ENCODE measurements around the gene AFG1L.
A peak's percentile ranks its signal among the peaks of the same experiment; 100 is the strongest.
"Not testable (repeated sequence)": the region's sequence is repeated elsewhere in the genome, so short reads cannot be mapped to it uniquely, and the experiment has no call there.

The AFG1L gene

DNA sequence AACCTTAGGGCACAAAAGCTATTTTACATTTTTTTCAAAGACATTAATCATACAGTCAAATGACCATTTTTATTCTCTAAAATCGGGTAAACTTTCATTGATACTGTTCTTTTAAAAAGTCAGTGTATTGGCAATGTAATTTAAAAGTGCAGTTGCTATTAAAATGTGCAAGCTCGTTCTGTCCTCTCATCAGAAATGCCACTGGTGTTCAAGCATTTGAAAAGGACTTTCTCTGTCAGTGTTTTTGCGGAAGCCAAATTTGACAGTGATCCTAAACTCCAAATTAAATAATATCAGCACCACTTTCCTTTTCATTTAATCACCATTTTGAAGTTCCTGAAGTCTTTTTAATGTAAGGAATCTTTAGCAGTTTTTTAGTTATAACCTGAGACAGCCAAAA lies 69.6 kb downstream of the AFG1L start:
- TF ChIP-seq JUND (IDR thresholded peaks at IDR 0.05; ENCODE audit: low read depth): no peak
- in situ Hi-C loops (cut with HindIII; ENCODE audit: low pct_unique_long_range_greater_than_20kb, low sequenced_read_pairs): no loop called here
- DNase-seq (ENCODE audit: low read depth in 1 of 2, low spot score in 1 of 2): no peak

DNA sequence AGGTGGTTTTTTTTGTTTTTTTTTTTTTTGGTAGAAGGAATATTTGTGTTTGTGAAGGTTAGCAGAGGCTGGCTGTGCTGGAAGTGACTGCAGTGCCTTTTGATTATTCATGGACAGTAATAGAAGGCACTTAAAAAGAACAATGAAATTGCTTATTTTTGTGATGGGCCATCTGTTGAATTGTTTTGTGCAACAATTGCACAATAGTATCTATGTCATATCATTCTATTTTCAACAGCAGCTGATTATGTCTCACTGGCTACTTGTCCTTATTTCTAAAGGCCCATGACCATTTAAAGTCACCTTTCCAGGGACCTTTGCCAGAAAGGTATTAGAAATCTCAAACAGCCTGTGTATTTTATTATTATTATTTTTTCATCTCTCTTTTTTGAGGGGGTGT lies 70.6 kb downstream of the AFG1L start:
- in situ Hi-C loops (cut with HindIII; ENCODE audit: low pct_unique_long_range_greater_than_20kb, low sequenced_read_pairs): no loop called here
- no peak for DNase-seq (ENCODE audit: low read depth in 1 of 2, low spot score in 1 of 2)
- TF ChIP-seq JUND (IDR thresholded peaks at IDR 0.05; ENCODE audit: low read depth): no peak

DNA sequence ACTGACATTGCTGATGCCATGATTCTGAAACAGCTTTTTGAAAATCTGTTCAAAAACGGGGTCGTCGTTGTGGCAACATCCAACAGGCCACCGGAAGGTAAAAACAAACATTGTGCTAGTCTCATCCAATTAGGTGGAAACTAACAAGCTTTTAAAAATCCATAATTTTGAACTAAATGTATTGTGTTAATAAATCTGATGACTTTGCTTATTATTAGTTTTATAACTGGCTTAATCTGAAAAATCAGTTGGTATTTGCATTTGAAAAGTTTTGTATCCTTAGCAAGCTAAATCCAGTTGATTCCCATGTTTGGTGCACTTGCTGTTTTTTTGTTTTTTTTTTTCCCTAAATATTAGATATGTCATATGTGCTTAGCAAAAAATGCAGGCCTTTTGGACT lies 71.4 kb downstream of the AFG1L start:
- no peak for TF ChIP-seq JUND (IDR thresholded peaks at IDR 0.05; ENCODE audit: low read depth)
- in situ Hi-C loops (cut with HindIII; ENCODE audit: low pct_unique_long_range_greater_than_20kb, low sequenced_read_pairs): no loop called here
- DNase-seq (ENCODE audit: low read depth in 1 of 2, low spot score in 1 of 2): no peak

DNA sequence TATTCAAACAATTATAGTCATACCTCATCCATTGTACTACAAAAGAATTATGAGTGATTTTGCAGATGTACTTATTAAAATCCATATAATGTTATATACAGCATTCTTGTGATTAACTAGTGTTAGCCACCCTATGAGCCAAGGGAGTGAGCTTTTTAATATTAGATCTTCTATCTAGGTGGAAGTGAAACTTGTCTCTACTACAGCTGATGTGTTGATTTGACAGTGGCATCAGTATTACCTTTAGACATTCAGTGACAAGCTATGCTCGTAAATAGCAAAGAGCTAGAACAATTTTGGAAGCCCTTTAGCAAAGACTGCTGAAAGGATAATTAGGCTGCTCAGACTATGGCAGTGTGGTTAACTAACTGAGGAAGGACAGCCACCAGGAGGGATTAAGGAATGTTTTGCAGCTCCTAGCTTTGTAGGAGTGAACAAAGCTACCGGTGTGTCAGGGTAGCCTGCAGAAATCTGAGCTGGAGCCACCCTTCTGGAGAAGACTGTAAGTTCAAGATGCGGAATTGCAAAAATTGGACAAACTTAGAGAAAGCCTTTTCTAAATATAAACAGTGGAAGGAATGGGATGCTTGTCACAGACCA lies 73.7 kb downstream of the AFG1L start:
- DNase-seq (ENCODE audit: low read depth in 1 of 2, low spot score in 1 of 2): no peak
- no peak for TF ChIP-seq JUND (IDR thresholded peaks at IDR 0.05; ENCODE audit: low read depth)
- in situ Hi-C loops (cut with HindIII; ENCODE audit: low pct_unique_long_range_greater_than_20kb, low sequenced_read_pairs): no loop called here

DNA sequence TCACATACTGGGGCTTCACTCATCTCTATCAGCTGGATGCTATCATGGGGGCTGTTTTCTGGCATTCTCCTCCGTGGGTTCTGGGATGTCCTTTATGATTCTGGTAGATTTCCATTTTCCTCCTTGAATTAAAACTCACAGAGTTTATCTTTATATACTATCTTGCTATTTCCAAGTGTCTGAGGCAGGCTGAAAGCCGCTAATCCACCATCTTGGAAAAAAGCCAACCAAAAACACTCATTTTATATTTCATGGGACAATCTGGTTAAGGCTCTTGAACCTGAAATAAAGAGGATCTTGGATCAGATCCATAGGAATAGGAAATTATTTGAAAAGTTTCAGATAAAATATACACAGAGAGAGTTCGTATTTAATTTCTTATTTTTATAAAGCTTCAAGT lies 86.0 kb downstream of the AFG1L start:
- no peak for DNase-seq (ENCODE audit: low read depth in 1 of 2, low spot score in 1 of 2)
- TF ChIP-seq JUND (IDR thresholded peaks at IDR 0.05; ENCODE audit: low read depth): no peak
- in situ Hi-C loops (cut with HindIII; ENCODE audit: low pct_unique_long_range_greater_than_20kb, low sequenced_read_pairs): no loop called here

DNA sequence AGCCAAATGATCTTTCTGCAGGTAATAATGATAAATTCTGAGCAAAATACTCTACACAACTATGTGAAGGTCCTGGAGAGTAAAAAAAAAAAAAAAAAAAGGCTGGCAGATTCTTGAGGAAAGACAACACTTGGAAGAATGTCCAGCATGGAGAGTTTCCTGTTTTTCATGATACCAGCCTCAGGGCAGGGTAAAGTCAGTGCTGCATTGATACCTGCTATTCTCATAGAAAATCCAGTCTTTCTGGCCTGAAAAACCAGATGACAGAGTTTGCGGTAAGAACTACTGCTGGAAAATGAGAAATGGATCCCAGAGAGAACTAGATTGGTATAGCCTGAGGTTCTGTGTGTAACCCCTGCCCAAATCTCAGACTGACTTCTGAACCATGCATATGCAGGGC lies 89.1 kb downstream of the AFG1L start:
- TF ChIP-seq JUND (IDR thresholded peaks at IDR 0.05; ENCODE audit: low read depth): no peak
- in situ Hi-C loops (cut with HindIII; ENCODE audit: low pct_unique_long_range_greater_than_20kb, low sequenced_read_pairs): no loop called here
- DNase-seq (ENCODE audit: low read depth in 1 of 2, low spot score in 1 of 2): peak; percentile 4 to 87

DNA sequence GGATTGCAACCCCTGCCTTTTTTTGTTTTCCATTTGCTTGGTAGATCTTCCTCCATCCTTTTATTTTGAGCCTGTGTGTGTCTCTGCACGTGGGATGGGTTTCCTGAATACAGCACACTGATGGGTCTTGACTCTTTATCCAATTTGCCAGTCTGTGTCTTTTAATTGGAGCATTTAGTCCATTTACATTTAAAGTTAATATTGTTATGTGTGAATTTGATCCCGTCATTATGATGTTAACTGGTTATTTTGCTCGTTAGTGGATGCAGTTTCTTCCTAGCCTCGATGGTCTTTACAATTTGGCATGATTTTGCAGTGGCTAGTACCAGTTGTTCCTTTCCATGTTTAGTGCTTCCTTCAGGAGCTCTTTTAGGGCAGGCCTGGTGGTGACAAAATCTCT lies 94.3 kb downstream of the AFG1L start:
- in situ Hi-C loops (cut with HindIII; ENCODE audit: low pct_unique_long_range_greater_than_20kb, low sequenced_read_pairs): not testable (repeated sequence)

DNA sequence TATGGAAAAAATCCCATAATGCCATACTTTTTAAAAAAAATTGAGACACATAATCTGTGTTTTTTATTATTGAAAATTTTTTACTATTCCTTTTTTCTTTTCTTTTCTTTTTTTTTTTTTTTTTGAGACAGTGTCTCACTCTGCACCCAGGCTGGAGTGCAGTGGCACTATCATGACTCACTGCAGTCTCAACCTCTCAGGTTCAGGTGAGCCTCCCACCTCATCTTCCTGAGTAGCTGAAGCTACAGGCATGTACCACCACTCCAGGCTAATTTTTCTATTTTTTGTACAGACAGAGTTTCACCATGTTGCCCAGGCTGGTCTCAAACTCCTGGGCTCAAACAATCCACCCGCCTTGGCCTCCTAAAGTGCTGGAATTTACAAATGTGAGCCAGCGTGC lies 100.4 kb downstream of the AFG1L start:
- DNase-seq (ENCODE audit: low read depth in 1 of 2, low spot score in 1 of 2): no peak
- no peak for TF ChIP-seq JUND (IDR thresholded peaks at IDR 0.05; ENCODE audit: low read depth)
- in situ Hi-C loops (cut with HindIII; ENCODE audit: low pct_unique_long_range_greater_than_20kb, low sequenced_read_pairs): no loop called here

More for the DNA sequence above, 94.3 kb downstream of the AFG1L start:
- not testable (repeated sequence) for DNase-seq (ENCODE audit: low read depth in 1 of 2, low spot score in 1 of 2)

DNA sequence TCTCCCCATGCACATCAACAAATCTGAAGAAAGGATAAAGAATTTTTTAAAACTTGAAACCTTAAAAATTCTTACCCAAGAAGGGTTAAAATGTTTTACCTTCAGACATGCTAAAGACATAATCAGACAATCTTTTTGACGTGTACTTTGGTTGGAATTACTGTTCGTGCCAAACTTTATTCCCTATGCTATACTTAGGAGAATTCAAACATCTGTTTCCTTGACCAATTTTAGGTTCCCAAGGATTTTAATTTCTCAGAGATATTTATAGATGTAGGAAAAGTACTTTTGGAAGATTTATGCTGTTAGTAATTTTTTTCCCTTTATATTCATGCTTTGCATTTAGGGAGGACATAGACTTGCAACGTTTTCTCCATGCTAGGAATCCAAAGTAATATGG lies 108.4 kb downstream of the AFG1L start:
- in situ Hi-C loops (cut with HindIII; ENCODE audit: low pct_unique_long_range_greater_than_20kb, low sequenced_read_pairs): no loop called here
- no peak for TF ChIP-seq JUND (IDR thresholded peaks at IDR 0.05; ENCODE audit: low read depth)
- no peak for DNase-seq (ENCODE audit: low read depth in 1 of 2, low spot score in 1 of 2)

DNA sequence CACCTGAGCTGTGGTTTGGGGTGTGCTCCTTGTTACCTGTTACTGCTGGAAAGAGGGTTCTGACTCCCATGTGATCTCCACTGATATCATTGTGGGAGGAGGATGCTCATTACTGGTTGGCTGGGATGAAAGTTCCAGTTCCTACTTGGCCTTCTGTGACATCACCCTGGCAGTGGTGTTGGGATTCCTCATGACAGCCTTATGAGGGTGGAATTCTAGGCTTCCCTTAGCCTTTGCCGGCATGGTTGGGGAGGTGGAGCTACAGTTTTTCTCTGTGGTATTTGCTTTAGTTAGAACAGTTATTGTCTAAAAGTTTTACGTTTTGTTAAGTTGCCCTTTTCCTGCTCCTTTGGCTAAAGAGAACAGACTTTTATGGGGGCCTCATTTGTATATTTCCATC lies 112.1 kb downstream of the AFG1L start:
- DNase-seq (ENCODE audit: low read depth in 1 of 2, low spot score in 1 of 2): no peak
- in situ Hi-C loops (cut with HindIII; ENCODE audit: low pct_unique_long_range_greater_than_20kb, low sequenced_read_pairs): no loop called here
- TF ChIP-seq JUND (IDR thresholded peaks at IDR 0.05; ENCODE audit: low read depth): no peak

DNA sequence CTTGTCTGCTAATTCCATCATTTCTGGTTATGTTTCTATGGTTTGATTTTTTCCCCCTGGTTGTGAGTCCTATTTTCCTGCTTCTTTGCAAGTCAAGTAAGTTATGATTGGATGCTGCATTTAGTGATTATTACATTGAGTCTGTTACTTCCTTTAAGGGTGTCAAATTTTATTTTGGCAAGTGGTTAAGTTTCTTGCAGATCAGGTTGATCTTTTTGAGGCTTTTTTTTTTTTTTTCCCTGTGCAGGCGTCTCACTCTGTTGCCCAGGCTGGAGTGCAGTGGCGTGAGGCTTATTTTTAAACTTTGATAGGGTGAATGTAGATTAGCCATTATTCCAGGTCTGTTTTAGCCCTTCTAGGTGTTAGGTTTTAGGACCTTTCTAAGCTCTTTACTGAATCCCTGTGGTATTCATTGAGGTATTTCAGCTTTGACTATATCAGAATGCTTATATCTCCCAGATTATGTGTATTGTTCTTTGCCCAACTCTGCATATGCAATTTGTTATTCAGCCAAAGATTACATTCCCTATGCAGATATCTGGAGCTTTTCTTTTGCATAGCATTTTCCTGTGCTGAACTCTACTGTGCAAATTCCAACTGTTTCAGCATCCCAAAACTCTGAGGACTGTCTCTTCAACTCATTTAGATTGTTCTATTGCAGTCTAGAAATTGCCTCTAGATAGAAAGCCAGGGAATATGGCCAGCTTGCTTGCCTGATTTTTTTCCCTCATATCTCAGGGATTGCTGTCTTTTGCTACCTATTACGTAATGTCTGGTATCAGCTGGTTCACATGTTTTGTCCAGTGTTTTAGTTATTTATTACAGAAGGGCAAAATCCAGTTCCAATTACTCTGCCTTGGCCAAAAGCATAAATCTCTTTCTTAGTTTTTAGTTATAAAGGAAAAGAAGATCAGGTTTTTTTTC lies 113.3 kb downstream of the AFG1L start:
- in situ Hi-C loops (cut with HindIII; ENCODE audit: low pct_unique_long_range_greater_than_20kb, low sequenced_read_pairs): no loop called here
- TF ChIP-seq JUND (IDR thresholded peaks at IDR 0.05; ENCODE audit: low read depth): no peak
- DNase-seq (ENCODE audit: low read depth in 1 of 2, low spot score in 1 of 2): no peak

DNA sequence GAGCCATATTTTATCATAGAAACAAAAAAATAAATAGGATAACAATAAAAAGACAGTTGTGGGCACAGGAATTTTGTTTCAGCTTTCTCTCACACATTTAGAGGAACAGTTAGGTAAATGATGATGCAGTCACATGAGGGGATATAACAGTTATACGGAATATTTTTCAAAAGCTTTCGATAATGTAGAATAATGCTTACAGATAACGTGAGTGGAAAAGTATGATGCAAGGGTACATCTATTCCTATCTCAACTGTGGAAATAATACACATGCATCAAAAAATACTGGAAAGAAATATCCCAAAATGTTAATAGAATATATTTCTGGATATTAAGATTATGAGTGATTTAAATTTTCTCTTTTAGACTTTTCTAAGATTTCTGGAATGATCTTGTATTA lies 114.0 kb downstream of the AFG1L start:
- no peak for TF ChIP-seq JUND (IDR thresholded peaks at IDR 0.05; ENCODE audit: low read depth)
- in situ Hi-C loops (cut with HindIII; ENCODE audit: low pct_unique_long_range_greater_than_20kb, low sequenced_read_pairs): no loop called here
- no peak for DNase-seq (ENCODE audit: low read depth in 1 of 2, low spot score in 1 of 2)

DNA sequence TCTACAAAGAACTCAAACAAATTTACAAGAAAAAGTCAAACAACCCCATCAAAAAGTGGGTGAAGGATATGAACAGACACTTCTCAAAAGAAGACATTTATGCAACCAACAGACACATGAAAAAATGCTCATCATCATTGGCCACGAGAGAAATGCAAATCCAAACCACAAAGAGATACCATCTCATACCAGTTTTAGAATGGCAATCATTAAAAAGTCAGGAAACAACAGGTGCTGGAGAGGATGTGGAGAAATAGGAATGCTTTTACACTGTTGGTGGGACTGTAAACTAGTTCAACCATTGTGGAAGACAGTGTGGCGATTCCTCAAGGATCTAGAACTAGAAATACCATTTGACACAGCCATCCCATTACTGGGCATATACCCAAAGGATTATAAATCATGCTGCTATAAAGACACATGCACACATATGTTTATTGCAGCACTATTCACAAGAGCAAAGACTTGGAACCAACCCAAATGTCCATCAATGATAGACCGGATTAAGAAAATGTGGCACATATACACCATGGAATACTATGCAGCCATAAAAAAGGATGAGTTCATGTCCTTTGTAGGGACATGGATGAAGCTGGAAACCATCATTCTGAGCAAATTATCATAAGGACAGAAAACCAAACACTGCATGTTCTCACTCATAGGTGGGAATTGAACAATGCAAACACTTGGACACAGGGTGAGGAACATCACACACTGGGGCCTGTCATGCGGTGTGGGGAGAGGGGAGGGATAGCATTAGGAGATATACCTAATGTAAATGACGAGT lies 121.4 kb downstream of the AFG1L start:
- in situ Hi-C loops (cut with HindIII; ENCODE audit: low pct_unique_long_range_greater_than_20kb, low sequenced_read_pairs): not testable (repeated sequence)

More for the DNA sequence above, 121.4 kb downstream of the AFG1L start:
- not testable (repeated sequence) for DNase-seq (ENCODE audit: low read depth in 1 of 2, low spot score in 1 of 2)
